EH (cell line): ENCODE results near the gene PRPF40A.

ENCODE experiments used
- DNase-seq: peaks from one replicate; pipeline ENCODE4 v3.0.0-alpha.2; 2015; ENCODE audit warnings: low read depth

PRPF40A gene

DNA sequence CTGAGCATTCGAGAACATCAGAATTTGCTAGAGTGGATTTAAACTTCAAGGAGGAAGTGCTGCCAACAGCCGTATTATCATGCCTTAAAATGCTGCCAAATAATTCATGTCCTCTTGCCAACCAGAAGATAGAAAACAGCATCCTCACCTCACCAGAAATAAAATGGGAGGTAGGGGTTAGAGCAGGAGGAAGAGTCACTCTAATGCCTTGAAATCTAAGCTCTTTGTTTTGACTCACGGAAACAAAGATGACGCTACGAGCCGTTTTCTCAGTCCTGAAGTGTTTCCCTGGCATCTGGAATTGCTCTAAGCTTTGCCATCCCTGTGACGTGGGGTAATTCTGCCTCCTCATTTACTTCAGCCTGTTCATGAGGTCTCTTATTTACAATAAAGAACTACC lies 97.1 kb downstream of the PRPF40A start:
- no peak for DNase-seq

DNA sequence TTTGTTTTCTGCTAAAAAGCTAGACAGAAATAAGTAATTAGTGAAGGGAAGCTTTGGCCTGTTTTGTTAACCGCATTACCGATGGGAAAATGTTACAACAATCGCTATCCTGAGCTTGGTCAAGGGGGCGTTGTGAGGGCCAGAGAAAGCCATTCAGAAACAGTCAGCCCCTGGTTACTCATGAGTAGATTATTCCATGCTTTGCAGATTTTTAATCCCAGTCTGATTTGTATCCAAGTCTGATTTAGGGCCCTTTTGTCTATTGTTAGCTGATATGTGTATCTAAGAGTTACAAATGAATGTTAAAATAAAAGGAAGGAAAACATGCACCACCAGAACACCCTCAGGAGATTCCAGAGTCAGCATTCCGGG lies 99.1 kb downstream of the PRPF40A start:
- DNase-seq = no peak

DNA sequence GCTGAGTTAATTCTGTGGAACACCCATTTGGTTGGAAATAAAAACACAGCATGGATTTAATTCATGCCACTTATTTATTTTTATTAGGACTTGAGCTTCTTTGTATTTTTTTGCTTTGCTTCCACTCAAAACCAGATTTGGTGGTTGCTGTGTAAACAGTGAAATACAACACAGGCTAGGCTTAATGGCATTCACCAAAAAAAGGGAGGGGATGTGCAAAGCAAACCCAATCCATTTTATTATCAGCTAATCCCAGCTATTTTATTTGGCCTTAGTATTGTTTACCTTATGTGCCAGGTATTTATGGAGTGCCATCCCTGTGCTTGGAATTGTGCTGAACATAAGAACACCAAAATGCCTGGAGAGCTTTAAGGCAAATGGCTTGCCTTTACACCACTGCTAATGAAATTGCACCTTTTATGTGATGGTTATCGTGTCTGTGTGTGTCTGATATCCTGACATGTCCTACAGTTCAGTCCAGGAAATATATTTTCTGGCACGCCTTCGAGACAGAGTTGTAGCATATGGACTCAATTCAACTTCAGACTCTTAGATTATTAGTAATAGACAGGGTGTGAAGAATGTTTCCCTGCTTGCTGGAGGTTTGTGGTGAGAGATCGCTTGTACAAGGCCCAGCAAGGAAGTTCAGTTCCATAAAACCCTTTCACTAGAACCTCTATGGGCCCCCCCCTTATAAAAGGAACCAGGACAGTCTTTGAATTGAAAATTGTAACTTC lies 99.6 kb downstream of the PRPF40A start:
- peak; percentile 30 for DNase-seq

DNA sequence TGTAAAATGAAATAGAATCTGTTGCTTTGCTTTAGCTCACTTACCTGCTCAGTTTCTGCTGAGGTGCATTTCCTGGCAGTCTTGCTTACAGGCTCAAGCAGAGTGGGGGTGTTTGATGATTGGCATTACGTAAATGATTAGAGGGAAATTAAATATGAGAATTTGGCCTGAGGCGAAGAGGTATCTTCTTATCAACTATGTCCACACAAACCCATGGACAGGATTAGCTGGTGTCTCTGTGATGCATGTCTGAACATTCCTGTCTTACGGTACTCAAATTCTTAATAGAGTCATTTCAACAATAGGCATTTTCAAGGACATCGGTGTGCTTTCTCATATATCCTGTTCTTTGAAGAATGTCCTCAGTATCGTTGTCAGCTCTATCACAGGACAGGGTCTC lies 102.1 kb downstream of the PRPF40A start:
- no peak for DNase-seq

DNA sequence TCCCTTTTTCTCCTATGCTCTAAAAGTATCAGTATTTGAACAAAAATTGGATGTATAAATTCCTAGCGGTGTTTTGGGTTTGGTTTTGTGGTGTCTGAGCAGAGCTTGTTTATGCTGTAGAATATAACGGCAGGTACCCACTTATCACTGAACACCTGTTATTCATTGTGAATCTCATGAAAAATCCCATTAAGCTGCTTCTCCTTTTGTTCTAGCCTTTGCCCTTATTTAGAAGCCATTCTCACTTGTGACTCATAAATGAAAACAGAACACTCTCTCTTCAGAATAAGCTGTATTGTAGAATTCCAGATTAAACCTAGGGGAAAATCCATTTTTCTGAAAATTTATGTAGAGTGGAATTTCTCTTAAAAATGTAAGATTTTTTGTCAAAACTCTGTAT lies 104.0 kb downstream of the PRPF40A start:
- DNase-seq = peak; percentile 33

DNA sequence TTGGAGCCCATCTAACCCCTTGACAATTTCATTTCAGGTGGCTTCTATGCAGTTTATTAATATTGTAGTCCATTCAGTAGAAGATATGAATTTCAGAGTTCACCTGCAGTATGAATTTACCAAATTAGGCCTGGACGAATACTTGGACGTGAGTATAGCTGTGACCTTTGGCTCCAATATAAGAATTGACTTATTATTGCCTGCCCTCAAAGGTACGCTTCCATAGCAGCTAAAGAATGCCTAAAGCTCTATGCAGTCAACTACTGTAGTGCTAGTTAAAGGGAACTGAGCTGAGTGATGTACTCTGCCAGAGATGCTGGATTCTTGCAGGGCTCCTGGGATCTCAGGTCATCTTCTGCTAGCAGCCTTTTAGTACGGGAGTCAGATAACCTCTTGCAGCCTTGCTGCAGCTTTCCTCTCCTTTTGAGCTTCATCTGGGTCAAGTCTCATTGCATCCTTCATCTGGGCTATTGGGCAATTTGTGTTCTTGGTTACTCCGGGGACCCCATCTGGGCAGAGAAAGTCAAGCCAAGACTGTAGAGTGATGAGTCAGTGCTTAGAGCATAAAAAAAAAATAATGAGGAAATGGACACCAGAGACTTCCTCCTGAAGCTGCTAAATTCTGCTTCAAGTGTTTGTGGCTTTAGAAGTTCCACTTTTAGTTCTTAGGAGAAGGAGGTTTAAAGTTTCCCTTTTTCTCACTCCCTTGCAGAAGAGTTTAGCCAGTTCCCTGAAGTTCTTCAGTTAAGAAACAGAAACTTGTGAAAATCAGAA lies 105.6 kb downstream of the PRPF40A start:
- DNase-seq = peak; percentile 74

DNA sequence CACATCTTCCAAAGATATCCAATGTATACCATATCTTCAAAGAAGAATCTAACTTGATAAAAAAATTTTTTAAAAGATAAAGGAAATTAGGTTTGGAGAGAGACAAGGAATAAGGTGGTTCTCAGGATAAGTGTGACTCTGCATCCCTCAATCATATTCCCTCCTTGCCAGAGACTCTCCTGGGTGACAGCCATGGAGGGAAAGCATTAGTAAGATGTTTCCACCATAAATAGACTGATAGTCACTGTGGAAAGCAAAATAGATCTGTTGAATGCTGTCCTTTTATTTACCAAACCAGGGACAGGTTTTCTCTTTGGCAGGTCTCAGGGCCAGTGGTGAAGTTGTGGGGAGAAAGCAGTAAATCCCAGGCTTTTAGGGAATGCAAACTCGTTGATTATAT lies 107.6 kb downstream of the PRPF40A start:
- DNase-seq = no peak

DNA sequence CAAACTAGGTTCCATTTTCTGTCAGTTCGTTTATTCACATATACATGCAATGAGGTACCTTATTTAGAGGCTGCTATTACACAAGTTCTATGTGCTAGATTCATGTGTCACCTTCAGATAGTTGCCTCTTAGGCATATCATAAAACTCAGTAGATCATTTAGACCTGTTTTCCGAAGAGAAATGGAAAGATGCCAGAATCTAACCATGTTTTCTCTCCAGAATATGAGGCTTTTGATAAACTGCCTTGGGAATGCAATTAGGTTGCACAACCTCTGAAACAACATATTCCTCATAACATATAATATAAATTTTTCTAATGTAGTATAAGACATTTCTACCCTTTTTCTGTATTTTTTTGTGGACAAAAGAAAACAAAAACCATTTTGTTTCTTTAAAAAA lies 108.1 kb downstream of the PRPF40A start:
- DNase-seq = no peak

DNA sequence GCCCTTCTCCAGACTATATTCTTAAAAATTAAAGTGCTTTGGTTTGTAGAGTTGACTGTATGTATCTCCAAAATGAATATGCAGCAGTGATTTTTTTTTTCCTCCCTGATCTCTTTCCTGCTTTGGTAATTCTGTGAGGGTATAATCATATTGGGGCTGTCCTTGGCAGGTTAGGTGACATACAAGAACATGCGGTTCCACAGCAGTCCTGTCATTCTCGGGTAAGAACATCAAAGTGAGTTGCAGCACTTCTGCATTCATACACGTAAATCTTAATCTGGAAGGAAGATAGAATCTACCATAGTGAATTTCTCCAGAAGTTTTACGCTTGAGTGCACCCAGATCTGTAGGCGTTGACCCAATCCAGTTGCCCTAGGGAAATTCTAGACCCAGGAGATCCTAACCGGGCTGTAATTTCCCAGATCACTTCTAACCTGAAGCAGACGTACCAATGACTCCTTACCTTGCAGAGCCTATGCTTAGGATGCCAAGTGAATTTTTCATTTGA lies 109.4 kb downstream of the PRPF40A start:
- DNase-seq = no peak

DNA sequence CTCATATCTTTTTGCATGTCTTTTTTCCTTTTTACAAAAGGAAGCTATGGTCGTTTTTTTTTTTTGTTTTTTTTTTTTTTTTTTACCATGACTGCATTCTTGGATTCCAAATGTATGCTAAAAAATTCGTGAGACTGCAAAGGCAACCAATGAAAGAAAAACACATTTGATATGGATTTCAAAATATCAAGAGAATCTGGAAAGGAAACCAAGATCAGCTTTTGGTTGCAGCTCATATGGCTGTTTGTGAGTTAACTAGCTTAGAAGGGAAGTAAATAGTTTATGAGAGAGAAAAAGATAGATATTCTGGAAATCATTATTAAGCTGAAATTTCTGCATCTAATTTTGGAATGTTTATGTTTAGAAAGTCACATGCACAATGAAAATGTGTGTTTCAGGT lies 110.3 kb downstream of the PRPF40A start:
- DNase-seq = no peak

DNA sequence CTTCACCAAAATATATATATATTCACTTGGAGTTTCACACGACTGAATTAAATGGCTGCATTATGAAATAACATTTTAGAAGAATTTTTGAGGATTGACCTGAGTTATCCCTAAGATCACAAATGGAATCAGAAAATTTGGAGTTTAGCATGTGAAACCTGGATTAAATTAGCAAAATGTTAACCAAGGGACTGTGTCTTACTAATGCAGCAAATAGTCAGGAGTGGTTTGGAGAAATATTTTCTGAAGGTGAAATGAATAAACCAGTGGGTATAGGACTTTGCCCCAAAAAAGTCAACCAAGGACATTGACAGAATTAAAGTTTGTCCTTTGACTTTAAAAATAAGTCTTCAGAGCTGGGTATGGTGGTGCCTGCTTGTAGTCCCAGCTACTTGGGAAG lies 111.2 kb downstream of the PRPF40A start:
- no peak for DNase-seq

DNA sequence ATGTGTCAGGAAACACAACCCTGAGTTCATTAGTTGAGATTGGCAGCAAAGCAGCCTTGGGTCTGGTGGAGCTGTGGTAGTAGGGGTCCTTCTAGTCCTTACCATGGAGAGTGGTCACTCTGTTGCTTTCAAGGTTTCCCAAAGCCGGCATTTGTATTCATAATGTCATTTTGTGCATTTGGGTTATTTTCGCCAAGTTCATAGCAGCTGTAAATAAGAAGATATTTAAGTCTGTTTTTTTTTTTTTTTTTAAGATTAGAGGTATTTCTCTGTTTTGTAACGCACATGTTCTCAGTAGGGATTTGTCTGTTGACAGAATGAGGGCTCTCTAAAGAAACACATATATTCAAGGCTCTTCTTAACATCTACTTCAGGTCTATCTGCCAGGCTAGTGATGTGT lies 114.1 kb downstream of the PRPF40A start:
- no peak for DNase-seq

DNA sequence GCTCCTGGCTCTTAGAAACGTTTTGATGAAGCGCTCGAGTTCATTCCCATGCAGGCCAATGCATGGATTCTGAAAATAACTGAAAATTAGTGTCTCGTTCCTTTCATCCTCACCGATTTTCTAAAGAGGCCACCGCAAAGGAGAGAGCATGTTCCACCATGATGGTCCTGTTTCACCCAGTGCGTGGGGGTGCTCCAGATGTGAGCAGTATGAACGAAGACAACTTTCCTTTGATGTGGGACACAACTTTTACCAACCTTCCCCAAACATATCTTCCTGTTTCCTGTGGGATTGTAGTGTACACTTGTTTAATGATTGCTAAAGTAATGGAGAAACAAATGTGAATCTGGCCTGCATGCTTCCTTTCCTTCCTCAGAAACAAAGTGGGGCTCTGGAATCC lies 114.5 kb downstream of the PRPF40A start:
- DNase-seq = no peak
